ENCODE measurements around the gene CXCR6. TPM values are rescaled to one million over a fixed set of nuclear protein-coding genes. Genes with fewer than 3 reads are reported as not detected.

Gene CXCR6
- polyA plus RNA-seq, 1 of the 3 experiments (the other 2 are of a cell fraction) = not detected

GRCh38 chr3:45929042-45929679 lies 14.1 kb upstream of the CXCR6 start:
- 54% methylated on average over 8 of the region's 9 CpGs for WGBS (ENCODE audit: low lambda C conversion rate)
- Histone ChIP-seq H3K27me3 (ENCODE audit: insufficient read depth) (no peaks in the 10 kb centered on the region), H2AFZ (ENCODE audit: low read depth) (no peak overlapping the region), H3K4me1 (ENCODE audit: control insufficient read depth in 1 of 2, insufficient read depth in 2 of 2, low read depth in 1 of 2, low read length in 1 of 2) (no peaks in the 10 kb centered on the region; a peak in 1 of 4 replicates), H3K4me2 (no peak overlapping the region), H3K79me2 (ENCODE audit: insufficient read depth) (no peaks in the 10 kb centered on the region), H3K4me3 (ENCODE audit: low read depth in 2 of 2, low read length in 1 of 2) (no peak overlapping the region; a peak in 1 of 4 replicates), H3F3A (replicated peaks; ENCODE audit: insufficient read depth) (no peaks in the 10 kb centered on the region), H4K20me1 (ENCODE audit: insufficient read depth) (no peaks in the 10 kb centered on the region), H3K27ac (ENCODE audit: low read depth in 2 of 2, low read length in 1 of 2) (no peak overlapping the region), H3K36me3 (replicated peaks in 1 of 2; ENCODE audit: control insufficient read depth in 1 of 2, insufficient read depth in 2 of 2, low read length in 1 of 2) (peaks cover 21 to 45% of the 10 kb centered on the region in 2 experiments), H3K9me2 (no peaks in the 10 kb centered on the region), H3K9me3 (no peaks in the 10 kb centered on the region), H3K9ac (no peak overlapping the region)
- POLR2A ChIA-PET = interaction anchor here (2.5 kb wide), 1 partner anchor 10 kb away, joined by 7 read pairs; no protein-coding TSS in a partner anchor
- CTCF ChIA-PET = interaction anchor here (0.6 to 9.5 kb wide), 49 partner anchors 9 to 423 kb away, joined by 3 to 142 read pairs (median 4); partner anchors contain the start of genes CXCR6, LZTFL1 and XCR1
- no peak for TF ChIP-seq FOSL2 (IDR thresholded peaks at IDR 0.05; ENCODE audit: borderline replicate concordance, low read depth)
- TF ChIP-seq POLR2AphosphoS5 (IDR thresholded peaks at IDR 0.05; ENCODE audit: low read depth, low read length) = no peak
- TF ChIP-seq PBX3 (IDR thresholded peaks at IDR 0.05) = no peak
- peak; percentile 88 for TF ChIP-seq RAD21 (IDR thresholded peaks at IDR 0.05; ENCODE audit: low read length)
- no peak for TF ChIP-seq RXRA (IDR thresholded peaks at IDR 0.05; ENCODE audit: borderline replicate concordance, low read depth)
- no peak for TF ChIP-seq TAF1 (IDR thresholded peaks at IDR 0.05; ENCODE audit: borderline replicate concordance, low read depth, low read length)
- TF ChIP-seq CTCF (IDR thresholded peaks at IDR 0.05) = peak; percentile 78
- no peak for TF ChIP-seq REST (IDR thresholded peaks at IDR 0.05; ENCODE audit: low read depth, low read length)
- no peak for TF ChIP-seq ELF1 (IDR thresholded peaks at IDR 0.05)
- TF ChIP-seq GATA2 (CRISPR knock-in tag; IDR thresholded peaks at IDR 0.05) = no peak
- TF ChIP-seq MXI1 (IDR thresholded peaks at IDR 0.05; ENCODE audit: low read depth, low read length) = no peak
- no peak for TF ChIP-seq USF2 (IDR thresholded peaks at IDR 0.05; ENCODE audit: borderline replicate concordance, low read depth, low read length)
- no peak for TF ChIP-seq MAX (IDR thresholded peaks at IDR 0.05; ENCODE audit: low read depth)
- TF ChIP-seq SMC3 (IDR thresholded peaks at IDR 0.05; ENCODE audit: low read depth, low read length) = peak; percentile 85
- TF ChIP-seq MEF2A (IDR thresholded peaks at IDR 0.05; ENCODE audit: borderline replicate concordance, low read depth) = no peak
- DNase-seq = peak; percentile 84

All from SK-N-SH (cell line).